Liver (tissue), 9 donors: ENCODE data around the gene GJB5. TPM values are rescaled to one million over a fixed set of nuclear protein-coding genes. Genes with fewer than 3 reads are reported as not detected.
"Not testable (repeated sequence)": the region's sequence is repeated elsewhere in the genome, so short reads cannot be mapped to it uniquely, and the experiment has no call there.

ENCODE experiments used
- DNase-seq: peaks from one replicate; pipeline ENCODE4 v3.0.0-alpha.2; 2017; ENCODE audit warnings: low spot score
- H3K27ac ChIP-seq, 2 donors: one replicate each; pipeline ENCODE4 v1.7.0; 2013; ENCODE audit warnings: inconsistent platforms in 2 of 2, low read length in 2 of 2, control low read depth in 1 of 2, low read depth in 1 of 2, mild to moderate bottlenecking in 1 of 2
- H3K27me3 ChIP-seq, 4 donors: one replicate each; pipeline versions ENCODE4 v1.6.1 to v1.7.0; 2013; ENCODE audit warnings: low read length in 3 of 4, inconsistent platforms in 1 of 4, mild to moderate bottlenecking in 1 of 4, moderate library complexity in 1 of 4; ENCODE audit not compliant: control insufficient read depth in 4 of 4, insufficient read depth in 4 of 4
- H3K36me3 ChIP-seq, 4 donors: one replicate each; pipeline versions ENCODE4 v1.6.1 to v1.7.0; 2013; ENCODE audit warnings: low read length in 3 of 4, mild to moderate bottlenecking in 3 of 4, low read depth in 1 of 4, moderate library complexity in 1 of 4; ENCODE audit not compliant: control insufficient read depth in 4 of 4, insufficient read depth in 3 of 4
- H3K4me1 ChIP-seq, 4 donors: one replicate each; pipeline versions ENCODE4 v1.6.1 to v1.7.0; 2013; ENCODE audit warnings: low read length in 3 of 4, mild to moderate bottlenecking in 3 of 4, moderate library complexity in 1 of 4; ENCODE audit not compliant: control insufficient read depth in 4 of 4, insufficient read depth in 4 of 4
- H3K4me3 ChIP-seq, 3 donors: one replicate each; pipeline versions ENCODE4 v1.6.1 to v1.7.0; 2013; ENCODE audit warnings: low read length in 3 of 3, control low read depth in 1 of 3, low read depth in 1 of 3, mild to moderate bottlenecking in 1 of 3
- H3K9ac ChIP-seq, 2 donors: one replicate each; pipeline ENCODE4 v1.7.0; 2013; ENCODE audit warnings: low read length in 2 of 2, mild to moderate bottlenecking in 2 of 2, moderate library complexity in 2 of 2, control low read depth in 1 of 2, low read depth in 1 of 2
- H3K9me3 ChIP-seq, 4 donors: one replicate each; pipeline versions ENCODE4 v1.6.1 to v1.7.0; 2013; ENCODE audit warnings: low read length in 3 of 4; ENCODE audit not compliant: control insufficient read depth in 4 of 4
- ATF3 ChIP-seq: IDR thresholded peaks from 2 replicates; pipeline ENCODE4 v1.6.1; 2016; ENCODE audit warnings: antibody characterized with exemption
- CTCF ChIP-seq: fragments of 150-350 bp; IDR thresholded peaks from 2 replicates; pipeline ENCODE4 v1.5.1; 2017; ENCODE audit warnings: improper control_type of control experiment, low read depth, low read length; ENCODE audit not compliant: missing input control
- EGR1 ChIP-seq, 2 donors: IDR thresholded peaks; 2 replicates each; pipeline ENCODE4 v1.6.1; 2016 to 2018; ENCODE audit warnings: antibody characterized with exemption in 2 of 2, low read depth in 2 of 2
- FOXA1 ChIP-seq: IDR thresholded peaks from 2 replicates; pipeline ENCODE4 v1.6.1; 2016; ENCODE audit warnings: antibody characterized with exemption
- FOXA2 ChIP-seq: IDR thresholded peaks from 2 replicates; pipeline ENCODE4 v1.6.1; 2016; ENCODE audit warnings: antibody characterized with exemption
- GABPA ChIP-seq, 2 donors: IDR thresholded peaks in 1 of 2; conservative IDR thresholded peaks in 1 of 2; 2 replicates each; pipeline ENCODE4 v1.6.1; 2016; ENCODE audit warnings: antibody characterized with exemption in 2 of 2, mild to moderate bottlenecking in 1 of 2, moderate library complexity in 1 of 2
- HNF4A ChIP-seq, 2 donors: conservative IDR thresholded peaks; 2 replicates each; pipeline ENCODE4 v1.6.1; 2016; ENCODE audit warnings: antibody characterized with exemption in 2 of 2, mild to moderate bottlenecking in 2 of 2
- HNF4G ChIP-seq: IDR thresholded peaks from 2 replicates; pipeline ENCODE4 v1.6.1; 2016; ENCODE audit warnings: antibody characterized with exemption
- JUND ChIP-seq, 2 donors: IDR thresholded peaks; 2 replicates each; pipeline ENCODE4 v1.6.1; 2016; ENCODE audit warnings: antibody characterized with exemption in 2 of 2
- MAX ChIP-seq: IDR thresholded peaks from 2 replicates; pipeline ENCODE4 v1.6.1; 2016; ENCODE audit warnings: antibody characterized with exemption
- NR2F2 ChIP-seq: IDR thresholded peaks from 2 replicates; pipeline ENCODE4 v1.6.1; 2016; ENCODE audit warnings: antibody characterized with exemption
- RAD21 ChIP-seq, 2 donors: IDR thresholded peaks; 2 replicates each; pipeline ENCODE4 v1.6.1; 2016; ENCODE audit warnings: antibody characterized with exemption in 2 of 2, mild to moderate bottlenecking in 2 of 2
- REST ChIP-seq: IDR thresholded peaks from 2 replicates; pipeline ENCODE4 v1.6.1; 2016; ENCODE audit warnings: antibody characterized with exemption, mild to moderate bottlenecking
- RXRA ChIP-seq, 2 donors: IDR thresholded peaks; 2 replicates each; pipeline ENCODE4 v1.6.1; 2017 to 2018; ENCODE audit warnings: antibody characterized with exemption in 2 of 2, mild to moderate bottlenecking in 1 of 2
- SP1 ChIP-seq: IDR thresholded peaks from 2 replicates; pipeline ENCODE4 v1.6.1; 2018; ENCODE audit warnings: antibody characterized with exemption, mild to moderate bottlenecking
- TAF1 ChIP-seq: conservative IDR thresholded peaks from 2 replicates; pipeline ENCODE4 v1.6.1; 2016; ENCODE audit warnings: antibody characterized with exemption, mild to moderate bottlenecking
- YY1 ChIP-seq: IDR thresholded peaks from 2 replicates; pipeline ENCODE4 v1.6.1; 2016; ENCODE audit warnings: antibody characterized with exemption, mild to moderate bottlenecking
- ZBTB33 ChIP-seq: IDR thresholded peaks from 2 replicates; pipeline ENCODE4 v1.6.1; 2016; ENCODE audit warnings: antibody characterized with exemption
- WGBS: extraction: QIAGEN DNeasy Blood & Tissue Kit; methylation state at CpG from one replicate; pipeline ENCODE4 v1.1.7; 2013; 5-methylcytosine and 5-hydroxymethylcytosine counted together
- polyA plus RNA-seq, 2 donors: library from polyadenylated mRNA; stranded (reverse) in 1 of 2; unstranded in 1 of 2; fragments of 200-250 nt in 1 of 2; fragments of >200 nt in 1 of 2; fragmentation: Nextera tagmentation in 1 of 2; extraction: Ambion mirVana in 1 of 2; gene quantifications; one replicate each; pipeline versions ENCODE4 v1.2.1 to v1.2.3, GENCODE V29; 2013 to 2015
- total RNA-seq, 2 donors: library from RNA; depleted of rRNA; stranded (reverse); fragments of >200 nt; gene quantifications; one replicate each; pipeline ENCODE4 v1.2.3, GENCODE V29; 2014
- donor health status: healthy.
- donor health status: healthy.
- donor health status: healthy.
- donor health status: healthy.
- donor health status: healthy.

GJB5 gene
- total and polyA plus RNA-seq, 4 donors: not detected

GRCh38 chr1:34736692-34737091, 18.2 kb upstream of the GJB5 start:
- Histone ChIP-seq H3K36me3 (no peaks in the 10 kb centered on the region), H3K4me3 (no peak overlapping the region), H3K9ac (no peak overlapping the region), H3K9me3 (no peaks in the 10 kb centered on the region), H3K4me1 (no peaks in the 10 kb centered on the region), H3K27ac (no peak overlapping the region), H3K27me3 (no peaks in the 10 kb centered on the region)
- 89% methylated on average over 10 of the region's 10 CpGs for WGBS
- TF ChIP-seq CTCF (no peak), YY1 (no peak), FOXA2 (no peak), ZBTB33 (no peak), SP1 (no peak), NR2F2 (no peak), RAD21 (IDR thresholded peaks at IDR 0.05) (no peak), TAF1 (no peak), JUND (IDR thresholded peaks at IDR 0.05) (no peak), EGR1 (IDR thresholded peaks at IDR 0.05; ENCODE audit: low read depth in 2 of 2) (no peak), HNF4A (conservative IDR thresholded peaks at IDR 0.05) (no peak), RXRA (IDR thresholded peaks at IDR 0.05) (no peak), REST (no peak), HNF4G (no peak), MAX (no peak), FOXA1 (no peak), ATF3 (no peak), GABPA (IDR thresholded peaks at IDR 0.05 in 1 of 2, conservative IDR thresholded peaks at IDR 0.05 in 1 of 2) (no peak)
- DNase-seq: no peak

- not testable (repeated sequence) for H3K27me3 ChIP-seq, DNase-seq, H3K9ac ChIP-seq, H3K27ac ChIP-seq, H3K9me3 ChIP-seq, H3K4me3 ChIP-seq, H3K4me1 ChIP-seq, H3K36me3 ChIP-seq
- 87% methylated on average over 12 of the region's 12 CpGs for WGBS
These were observed 17.6 kb upstream of the GJB5 start for GRCh38 chr1:34737236-34737635.
